ENCODE data around the gene RFT1. TPM values are rescaled to one million over a fixed set of nuclear protein-coding genes. Genes with fewer than 3 reads are reported as not detected.

Gene RFT1
- total RNA-seq, 1 experiment from 2014 or later, result 33.6 TPM

GRCh38 chr3:53078656-53079055 lies 51.6 kb downstream of the RFT1 start (continued):
- no peak for TF ChIP-seq YY1 (IDR thresholded peaks at IDR 0.05; ENCODE audit: extremely low read depth, insufficient replicate concordance, low read depth, low read length)

GRCh38 chr3:53077476-53078220 lies 52.6 kb downstream of the RFT1 start:
- H3K27me3 ChIP-seq (ENCODE audit: insufficient read depth, low read length), result no peaks in the 10 kb centered on the region
- no peak overlapping the region for H3K4me2 ChIP-seq (ENCODE audit: low read length)
- no peaks in the 10 kb centered on the region for H3K79me2 ChIP-seq (ENCODE audit: insufficient read depth, low read length)
- ATAC-seq (no peak), DNase-seq (ENCODE audit: low read depth, low spot score) (no peak)
- POLR2A ChIA-PET, result no interaction called here
- CTCF ChIA-PET, result no interaction called here
- H4K20me1 ChIP-seq (ENCODE audit: insufficient read depth), result no peaks in the 10 kb centered on the region
- no TSS peak for BruUV-seq (replicated peaks)
- no peak overlapping the region for H3K27ac ChIP-seq (ENCODE audit: low read depth, low read length)
- peaks cover 6 to 11% of the 10 kb centered on the region in 2 experiments; a peak in 3 of 4 replicates for H3K4me1 ChIP-seq (ENCODE audit: control insufficient read depth in 1 of 2, insufficient read depth in 2 of 2, low read length in 2 of 2)
- no peak overlapping the region for H2AFZ ChIP-seq (ENCODE audit: low read depth, low read length, poor library complexity, severe bottlenecking)
- RAD21 ChIA-PET (ENCODE audit: low non-redundant PET in 1 of 2, low total read pairs in 2 of 2, uncharacterized antibody in 2 of 2, unreplicated experiment in 2 of 2), result no interaction called here
- H3K4me3 ChIP-seq (replicated peaks in 1 of 2; ENCODE audit: low read depth in 1 of 2, low read length in 2 of 2), result no peak overlapping the region
- H3K9ac ChIP-seq (ENCODE audit: low read length), result no peak overlapping the region
- H3K36me3 ChIP-seq (ENCODE audit: control insufficient read depth in 1 of 2, insufficient read depth in 2 of 2, low read length in 2 of 2), result no peaks in the 10 kb centered on the region
- no peaks in the 10 kb centered on the region for H3K9me2 ChIP-seq (ENCODE audit: insufficient read depth)
- H3K9me3 ChIP-seq (ENCODE audit: control insufficient read depth in 1 of 2, insufficient read depth in 1 of 2, low read depth in 1 of 2, low read length in 2 of 2), result no peaks in the 10 kb centered on the region
- intact Hi-C loops (cut with micrococcal nuclease), result loop anchor here (10.0 kb wide), 2 partner anchors 143 to 603 kb away; no protein-coding TSS in a partner anchor
- TF ChIP-seq FOSL1 (IDR thresholded peaks at IDR 0.05; ENCODE audit: low read depth), result no peak
- no peak for TF ChIP-seq RAD21 (IDR thresholded peaks at IDR 0.05; ENCODE audit: low read depth)
- no peak for TF ChIP-seq ZBTB33 (IDR thresholded peaks at IDR 0.05; ENCODE audit: extremely low read depth, insufficient replicate concordance, low read length)
- TF ChIP-seq MAX (IDR thresholded peaks at IDR 0.05), result no peak
- TF ChIP-seq CEBPB (IDR thresholded peaks at IDR 0.05; ENCODE audit: low read depth), result no peak
- TF ChIP-seq CBX3 (IDR thresholded peaks at IDR 0.05; ENCODE audit: low read depth), result no peak
- no peak for TF ChIP-seq REST (IDR thresholded peaks at IDR 0.05; ENCODE audit: low read depth)
